Stimulated activated CD8-positive, alpha-beta memory T cell treated with anti-CD3 and anti-CD28 coated beads, Interleukin-15, amount 100 ng/mL, for 48 hours (primary cell): ENCODE data around the gene GPC1.
"Not testable (repeated sequence)": the region's sequence is repeated elsewhere in the genome, so short reads cannot be mapped to it uniquely, and the experiment has no call there.

ENCODE experiments used
- DNase-seq, 2 donors: peaks; one replicate each; pipeline ENCODE4 v3.0.0-alpha.2; 2020; ENCODE audit warnings: low read depth in 2 of 2

GPC1 gene

GRCh38 chr2:240467149-240467642, 31.7 kb downstream of the GPC1 start:
- DNase-seq, result no peak

- DNase-seq, result no peak
These were observed 32.3 kb downstream of the GPC1 start for GRCh38 chr2:240467659-240468302.

- DNase-seq, result no peak
These were observed 33.1 kb downstream of the GPC1 start for GRCh38 chr2:240468303-240469238.

GRCh38 chr2:240469239-240469636, 33.8 kb downstream of the GPC1 start:
- no peak for DNase-seq

- DNase-seq, result no peak
These were observed 34.3 kb downstream of the GPC1 start for GRCh38 chr2:240469740-240470139.

- no peak for DNase-seq
These were observed 36.8 kb downstream of the GPC1 start for GRCh38 chr2:240472078-240472790.

- no peak for DNase-seq
These were observed 37.7 kb downstream of the GPC1 start for GRCh38 chr2:240473211-240473610.

- DNase-seq, result no peak
These were observed 42.5 kb downstream of the GPC1 start for GRCh38 chr2:240477916-240478315.

GRCh38 chr2:240478346-240479110, 43.1 kb downstream of the GPC1 start:
- DNase-seq, result no peak

GRCh38 chr2:240479111-240479501, 43.6 kb downstream of the GPC1 start:
- no peak for DNase-seq

- DNase-seq, result no peak
These were observed 45.6 kb downstream of the GPC1 start for GRCh38 chr2:240480834-240481623.

- DNase-seq, result no peak
These were observed 46.3 kb downstream of the GPC1 start for GRCh38 chr2:240481720-240482119.

- DNase-seq, result no peak
These were observed 46.7 kb downstream of the GPC1 start for GRCh38 chr2:240482141-240482540.

- DNase-seq, result no peak
These were observed 56.0 kb downstream of the GPC1 start for GRCh38 chr2:240491483-240491882.

GRCh38 chr2:240494194-240494793, 58.8 kb downstream of the GPC1 start:
- DNase-seq, result no peak

- DNase-seq, result not testable (repeated sequence)
These were observed 59.5 kb downstream of the GPC1 start for GRCh38 chr2:240494942-240495341.

- DNase-seq, result not testable (repeated sequence)
These were observed 61.6 kb downstream of the GPC1 start for GRCh38 chr2:240497082-240497481.

GRCh38 chr2:240498171-240498957, 62.9 kb downstream of the GPC1 start:
- DNase-seq, result no peak

GRCh38 chr2:240498958-240499260, 63.4 kb downstream of the GPC1 start:
- no peak for DNase-seq
